T-helper 17 cell (primary cell): ENCODE results near the gene FRG2C. TPM values are rescaled to one million over a fixed set of nuclear protein-coding genes. Genes with fewer than 3 reads are reported as not detected.
"Not testable (repeated sequence)": the region's sequence is repeated elsewhere in the genome, so short reads cannot be mapped to it uniquely, and the experiment has no call there.

Experiments
- ATAC-seq: fragments of 150-1000 bp; cut with Tn5 transposase; 2 replicates; pipeline ENCODE4 v1.10.0; 2021; ENCODE audit warnings: mild to moderate bottlenecking, moderate library complexity
- DNase-seq, 3 donors: peaks; one replicate each; pipeline versions ENCODE4 v3.0.0 to v3.0.0-alpha.2; 2020 to 2021
- H3K9me3 ChIP-seq: one replicate; pipeline ENCODE4 v1.7.0; 2013; ENCODE audit warnings: low read length, mild to moderate bottlenecking; ENCODE audit not compliant: control insufficient read depth, poor library complexity, severe bottlenecking
- H3K27ac Mint-ChIP-seq: one replicate; pipeline ENCODE4 v1.8.0; 2022; ENCODE audit warnings: mild to moderate bottlenecking, moderate library complexity, mixed read lengths
- H3K27me3 Mint-ChIP-seq: one replicate; pipeline ENCODE4 v1.8.0; 2022; ENCODE audit warnings: mixed read lengths
- H3K36me3 Mint-ChIP-seq: one replicate; pipeline ENCODE4 v1.8.0; 2022; ENCODE audit warnings: low read depth, mixed read lengths
- H3K4me1 Mint-ChIP-seq: one replicate; pipeline ENCODE4 v1.8.0; 2022; ENCODE audit warnings: mild to moderate bottlenecking, mixed read lengths
- H3K4me3 Mint-ChIP-seq: one replicate; pipeline ENCODE4 v1.8.0; 2022; ENCODE audit warnings: mild to moderate bottlenecking, moderate library complexity, mixed read lengths
- total RNA-seq, 4 donors: library from RNA in 2 of 4; stranded (reverse) in 2 of 4; gene quantifications; one replicate each; pipeline ENCODE4 v1.2.3 and lab custom pipeline; 2022 to 2026

The FRG2C gene
- total RNA-seq, 2 donors from 2014 or later = not detected

- H3K4me1 Mint-ChIP-seq, ATAC-seq, H3K4me3 Mint-ChIP-seq, H3K36me3 Mint-ChIP-seq, H3K9me3 ChIP-seq, H3K27ac Mint-ChIP-seq, DNase-seq: not testable (repeated sequence)
- H3K27me3 Mint-ChIP-seq = peaks cover 12% of the 10 kb centered on the region
These were observed 8.8 kb upstream of the FRG2C start for GRCh38 chr3:75655101-75655904.

GRCh38 chr3:75655956-75656355 lies 8.2 kb upstream of the FRG2C start:
- H3K36me3 Mint-ChIP-seq, ATAC-seq, H3K27ac Mint-ChIP-seq, H3K9me3 ChIP-seq, H3K4me1 Mint-ChIP-seq, H3K4me3 Mint-ChIP-seq, DNase-seq: not testable (repeated sequence)
- H3K27me3 Mint-ChIP-seq = peaks cover 18% of the 10 kb centered on the region

GRCh38 chr3:75658411-75659107 lies 5.6 kb upstream of the FRG2C start:
- DNase-seq, ATAC-seq, H3K9me3 ChIP-seq, H3K36me3 Mint-ChIP-seq, H3K4me1 Mint-ChIP-seq, H3K27ac Mint-ChIP-seq: not testable (repeated sequence)
- H3K4me3 Mint-ChIP-seq = peak overlapping the region; percentile 9
- H3K27me3 Mint-ChIP-seq = peaks cover 18% of the 10 kb centered on the region

- H3K4me1 Mint-ChIP-seq, H3K9me3 ChIP-seq, ATAC-seq, H3K27ac Mint-ChIP-seq, DNase-seq, H3K36me3 Mint-ChIP-seq, H3K4me3 Mint-ChIP-seq: not testable (repeated sequence)
- H3K27me3 Mint-ChIP-seq = peaks cover 18% of the 10 kb centered on the region
These were observed 5.1 kb upstream of the FRG2C start for GRCh38 chr3:75659108-75659433.

- not testable (repeated sequence) for H3K27me3 Mint-ChIP-seq, DNase-seq, H3K9me3 ChIP-seq, ATAC-seq, H3K4me3 Mint-ChIP-seq, H3K27ac Mint-ChIP-seq, H3K4me1 Mint-ChIP-seq, H3K36me3 Mint-ChIP-seq
These were observed 1.5 kb downstream of the FRG2C start for GRCh38 chr3:75665626-75666025.

- H3K36me3 Mint-ChIP-seq, H3K9me3 ChIP-seq, H3K4me1 Mint-ChIP-seq, H3K27ac Mint-ChIP-seq, H3K4me3 Mint-ChIP-seq, ATAC-seq, DNase-seq, H3K27me3 Mint-ChIP-seq: not testable (repeated sequence)
These were observed 3.9 kb downstream of the FRG2C start for GRCh38 chr3:75667757-75668701.

GRCh38 chr3:75668759-75669347 lies 4.7 kb downstream of the FRG2C start:
- not testable (repeated sequence) for H3K4me3 Mint-ChIP-seq, H3K9me3 ChIP-seq, H3K27ac Mint-ChIP-seq, H3K27me3 Mint-ChIP-seq, H3K36me3 Mint-ChIP-seq, H3K4me1 Mint-ChIP-seq
- ATAC-seq (peak; percentile 56), DNase-seq (peak; percentile 51 to 53 (median 52))

GRCh38 chr3:75669348-75670297 lies 5.5 kb downstream of the FRG2C start:
- H3K27ac Mint-ChIP-seq, H3K9me3 ChIP-seq, H3K27me3 Mint-ChIP-seq, H3K4me3 Mint-ChIP-seq, H3K4me1 Mint-ChIP-seq, H3K36me3 Mint-ChIP-seq, DNase-seq: not testable (repeated sequence)
- ATAC-seq = peak; percentile 51

GRCh38 chr3:75670298-75671286 lies 6.5 kb downstream of the FRG2C start:
- ATAC-seq = not testable (repeated sequence)

GRCh38 chr3:75671287-75672139 lies 7.4 kb downstream of the FRG2C start:
- H3K9me3 ChIP-seq = not testable (repeated sequence)

More at GRCh38 chr3:75670298-75671286, 6.5 kb downstream of the FRG2C start:
- H3K27me3 Mint-ChIP-seq, H3K27ac Mint-ChIP-seq, DNase-seq, H3K4me1 Mint-ChIP-seq, H3K9me3 ChIP-seq, H3K36me3 Mint-ChIP-seq: not testable (repeated sequence)
- peak overlapping the region; percentile 28 for H3K4me3 Mint-ChIP-seq

More at GRCh38 chr3:75671287-75672139, 7.4 kb downstream of the FRG2C start:
- DNase-seq, H3K4me3 Mint-ChIP-seq, H3K4me1 Mint-ChIP-seq, H3K36me3 Mint-ChIP-seq, ATAC-seq, H3K27me3 Mint-ChIP-seq, H3K27ac Mint-ChIP-seq: not testable (repeated sequence)
